Hindlimb muscle (tissue), 1 donor: Measurements from ENCODE around the gene HTR7. TPM values are rescaled to one million over a fixed set of nuclear protein-coding genes. Genes with fewer than 3 reads are reported as not detected.
A peak's percentile ranks its signal among the peaks of the same experiment; 100 is the strongest.

Experiments
- DNase-seq: peaks from one replicate; pipeline ENCODE4 v3.0.0-alpha.2; 2013
- polyA plus RNA-seq: library from polyadenylated mRNA; unstranded; fragments of 120-200 nt; gene quantifications from one replicate; pipeline ENCODE4 v1.2.1, GENCODE V29; 2013; ENCODE audit not compliant: insufficient read length

HTR7 gene
- polyA plus RNA-seq, 1 donor = 0.36 TPM

DNA sequence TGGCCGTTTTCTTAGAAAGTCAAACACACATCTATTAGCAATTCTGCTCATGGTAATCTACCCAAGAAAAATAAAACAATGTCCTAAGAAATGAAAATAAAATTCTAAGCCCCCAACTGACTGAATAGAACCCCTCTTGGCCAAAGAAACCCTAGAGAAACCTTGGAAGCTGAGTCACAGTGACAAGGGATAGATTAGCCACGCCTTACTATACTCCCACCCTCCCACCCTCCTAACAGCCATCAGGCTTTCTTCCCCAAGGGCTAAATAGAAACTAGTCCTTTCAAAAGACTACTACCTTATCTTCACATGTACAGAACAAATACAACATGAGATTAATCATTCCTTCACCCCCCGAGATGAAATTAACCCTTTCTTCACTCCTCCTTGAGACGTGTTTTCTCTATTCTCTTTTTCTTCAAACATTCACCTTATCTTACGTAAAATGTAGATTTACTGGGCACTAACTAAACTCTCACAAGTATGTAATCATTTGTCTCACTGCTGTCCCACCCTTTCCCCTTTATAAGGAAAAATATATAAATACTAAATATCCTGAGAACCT is 57.5 kb downstream of the HTR7 start:
- DNase-seq = no peak

DNA sequence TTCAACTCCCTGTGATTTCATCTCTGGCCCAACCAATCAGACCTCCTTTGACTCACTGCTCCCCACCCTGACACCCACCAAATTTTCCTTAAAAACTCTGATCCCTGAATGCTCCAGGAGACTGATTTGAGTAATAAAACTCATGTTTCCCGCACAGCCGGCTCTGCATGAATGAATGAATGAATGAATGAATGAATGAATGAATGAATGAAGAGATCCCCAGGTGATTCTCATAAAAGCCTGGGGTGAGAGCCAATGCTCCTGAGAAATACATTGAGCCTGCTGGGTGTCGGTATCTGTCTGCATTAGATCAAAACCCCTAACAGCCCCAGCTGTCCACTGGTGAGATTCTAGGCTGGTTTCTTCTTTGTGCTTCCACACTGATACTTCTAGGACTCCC is 58.7 kb downstream of the HTR7 start:
- DNase-seq = no peak

DNA sequence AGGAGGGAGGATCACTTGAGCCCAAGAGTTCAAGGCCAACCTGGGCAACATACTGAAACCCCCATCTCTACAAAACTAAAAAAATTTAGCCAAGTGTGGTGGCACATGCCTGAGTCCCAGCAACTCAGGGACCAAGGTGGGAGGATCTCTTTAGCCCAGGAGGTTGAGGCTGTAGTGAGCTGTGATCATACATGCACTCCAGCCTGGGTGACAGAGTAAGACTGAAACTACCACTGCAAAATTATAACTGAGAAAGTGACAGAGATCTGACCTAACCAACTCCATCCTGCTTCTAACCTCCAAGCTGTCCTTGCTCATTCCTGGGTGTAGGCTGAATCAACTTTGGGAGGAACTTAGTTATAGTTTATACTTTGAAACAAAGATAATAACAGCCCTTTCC is 59.4 kb downstream of the HTR7 start:
- DNase-seq = no peak

DNA sequence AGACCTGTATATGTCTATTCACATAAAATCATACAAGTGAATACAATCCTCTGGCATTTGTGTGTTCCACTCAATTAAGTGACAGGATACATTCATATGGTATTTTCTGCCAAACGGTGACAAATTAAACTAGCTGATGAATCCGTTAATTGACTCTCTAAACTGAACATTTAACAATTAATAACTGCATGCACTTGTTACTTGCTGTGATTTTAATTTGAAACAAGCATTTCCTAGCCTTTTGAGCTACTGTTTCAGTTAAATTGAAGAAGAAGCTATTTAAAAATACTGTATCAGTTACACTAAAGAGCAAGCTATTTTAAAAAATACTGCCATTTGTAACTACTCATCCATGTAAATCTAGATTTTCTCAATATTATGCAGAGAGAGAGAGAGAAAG is 67.4 kb downstream of the HTR7 start:
- DNase-seq = no peak

DNA sequence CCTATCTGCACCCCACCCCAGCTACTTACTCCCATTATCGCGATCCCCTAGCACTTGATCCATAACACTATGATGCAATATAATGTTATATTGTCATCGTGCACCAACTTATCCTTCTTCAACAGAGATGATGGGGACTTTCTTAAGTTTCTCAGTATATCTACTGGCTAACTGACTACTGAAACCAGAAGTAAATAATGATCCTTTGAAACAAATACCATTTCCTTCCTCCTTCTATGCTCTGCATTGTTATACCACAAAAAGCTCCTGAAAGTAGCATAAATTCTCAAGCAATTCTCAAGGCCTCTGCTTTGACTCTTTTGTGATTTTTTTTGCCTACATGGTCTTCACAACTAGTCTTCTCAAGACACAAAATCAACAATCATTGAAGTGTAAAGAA is 68.9 kb downstream of the HTR7 start:
- no peak for DNase-seq

DNA sequence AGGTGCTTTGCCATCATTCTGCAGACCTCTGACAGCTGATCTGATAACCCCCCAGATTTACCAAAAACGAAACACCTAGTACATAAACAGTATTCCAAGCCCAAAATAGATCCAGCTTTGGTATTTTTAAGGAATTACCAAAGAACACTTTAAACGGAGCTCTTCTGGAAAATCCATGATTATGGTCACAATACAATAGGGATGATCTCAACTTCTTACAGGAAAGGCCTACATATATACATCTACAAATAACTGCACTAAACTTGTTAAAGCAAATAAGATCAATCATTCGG is 69.7 kb downstream of the HTR7 start:
- DNase-seq = no peak

DNA sequence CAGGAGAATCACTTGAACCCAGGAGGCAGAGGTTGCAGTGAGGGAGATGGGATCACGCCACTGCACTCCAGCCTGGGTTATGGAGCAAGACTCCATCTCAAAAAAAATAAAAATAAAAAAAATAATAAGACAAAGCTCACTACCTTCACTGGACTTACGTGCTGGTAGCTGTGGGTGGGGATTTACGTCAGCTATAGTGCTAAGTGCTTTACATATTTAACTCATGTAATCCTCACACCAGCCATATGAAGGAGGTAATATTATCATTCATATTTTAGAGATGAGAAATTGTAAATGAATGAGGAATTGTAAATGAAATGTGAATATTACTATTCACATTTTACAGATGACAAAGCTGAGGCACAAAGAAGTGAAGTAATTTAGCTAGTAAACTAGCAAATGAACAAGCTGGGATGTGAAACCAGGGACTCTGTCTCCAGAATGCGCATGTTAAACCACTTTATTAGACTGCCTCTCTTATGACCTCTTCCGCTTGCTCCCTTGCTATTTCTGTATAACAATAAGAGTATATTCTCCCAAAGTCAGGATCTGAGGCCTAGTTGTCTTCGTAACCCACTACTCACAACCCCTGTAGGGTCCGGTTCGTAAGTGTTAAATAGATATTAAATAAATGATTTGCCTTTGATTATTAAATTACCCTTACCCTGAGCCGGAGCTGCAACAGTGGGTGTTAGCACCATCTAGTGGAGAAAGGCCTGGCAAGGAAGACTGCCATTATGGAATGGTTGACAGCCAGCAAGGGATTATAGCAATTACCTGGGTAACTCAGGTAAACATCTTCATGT is 70.2 kb downstream of the HTR7 start:
- DNase-seq = peak; percentile 23

DNA sequence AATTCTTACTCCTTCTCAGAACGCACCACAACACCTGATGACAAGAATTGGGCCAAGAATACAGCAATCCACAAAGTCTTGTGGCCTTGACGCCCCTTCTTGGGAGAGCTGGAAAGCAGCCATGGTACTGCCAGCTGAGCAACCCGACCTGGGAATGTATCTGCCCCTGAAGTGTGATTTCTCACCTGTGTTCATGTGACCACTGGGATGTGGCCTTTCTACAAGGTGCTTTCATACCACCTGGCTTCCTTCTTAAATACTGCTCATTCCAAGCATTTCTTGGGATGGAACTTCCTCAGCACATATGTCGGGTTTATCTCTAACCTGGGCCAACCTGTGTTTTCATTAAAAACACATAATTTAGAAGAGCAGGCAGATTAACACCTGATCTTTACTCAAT is 72.1 kb downstream of the HTR7 start:
- no peak for DNase-seq

DNA sequence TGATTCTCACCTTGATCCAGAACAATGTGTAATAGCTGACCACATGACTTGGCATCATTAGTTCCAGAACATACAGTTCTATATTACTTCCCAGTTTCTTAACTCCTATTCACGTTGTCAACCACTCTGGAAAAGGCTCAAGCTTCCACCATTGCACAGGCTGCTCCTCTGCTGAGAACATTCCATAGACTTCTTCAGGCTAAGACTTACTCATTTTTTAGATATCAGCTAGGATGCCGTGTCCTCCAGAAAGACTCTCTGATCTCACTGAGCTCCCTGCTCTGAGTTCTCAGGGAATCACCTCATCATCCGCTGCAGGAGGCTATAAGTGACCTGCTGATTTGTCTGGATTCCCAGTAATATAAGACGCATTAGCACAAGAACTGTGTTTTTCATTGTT is 73.1 kb downstream of the HTR7 start:
- DNase-seq = no peak

DNA sequence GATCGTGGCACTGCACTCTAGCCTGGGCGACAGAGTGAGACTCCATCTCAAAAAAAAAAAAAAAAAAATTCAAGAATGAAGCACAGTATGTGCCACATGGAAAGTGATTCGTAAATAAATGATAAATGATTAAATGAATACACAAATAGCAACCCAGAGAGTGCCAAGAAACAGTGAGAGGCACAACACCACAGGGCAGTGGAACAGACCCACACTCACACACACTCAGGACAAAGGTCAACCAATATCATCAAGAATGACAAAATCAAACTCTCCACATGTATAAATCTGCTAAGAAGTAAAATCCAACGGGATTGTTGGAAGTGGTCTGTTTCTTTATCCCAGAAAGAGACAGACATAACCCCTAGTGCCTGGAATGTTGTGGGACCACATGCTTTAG is 77.4 kb downstream of the HTR7 start:
- DNase-seq = no peak

DNA sequence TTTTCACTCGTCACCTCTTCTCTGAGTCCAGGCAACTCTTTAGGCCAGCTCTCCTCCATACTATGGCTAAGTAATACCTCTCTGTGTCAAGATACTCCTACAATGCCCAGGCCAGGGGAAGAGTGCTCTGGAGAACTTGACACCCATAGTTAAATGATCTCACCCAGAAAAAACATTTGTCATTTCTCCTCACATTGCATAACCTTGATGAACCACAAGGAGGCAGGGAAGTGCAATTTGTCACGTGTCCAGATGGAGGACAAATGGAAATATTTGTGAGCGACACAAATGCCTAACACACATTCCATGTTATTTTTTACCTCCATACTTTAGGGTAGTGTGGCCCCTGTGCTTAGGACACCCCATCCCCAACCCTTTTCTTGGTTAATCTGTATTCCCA is 78.3 kb downstream of the HTR7 start:
- no peak for DNase-seq

DNA sequence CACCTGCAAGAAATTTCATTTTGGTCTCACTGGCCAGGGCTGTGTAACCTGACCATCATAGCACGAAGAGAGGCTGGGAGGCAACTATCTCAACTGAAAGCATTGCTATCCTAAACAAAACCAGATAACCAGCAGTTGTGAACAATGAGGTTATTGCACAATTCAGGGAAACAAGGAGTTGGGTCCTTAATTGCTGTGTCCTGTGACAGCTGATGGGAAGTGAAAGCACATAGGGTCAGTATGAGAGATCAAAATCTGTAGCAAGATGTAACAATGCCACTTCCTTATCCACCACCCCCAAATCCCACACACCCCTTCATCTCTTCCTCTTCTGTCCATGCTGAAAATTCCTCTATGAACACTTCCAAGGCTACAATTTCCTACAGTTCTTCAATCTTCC is 80.2 kb downstream of the HTR7 start:
- DNase-seq = no peak

DNA sequence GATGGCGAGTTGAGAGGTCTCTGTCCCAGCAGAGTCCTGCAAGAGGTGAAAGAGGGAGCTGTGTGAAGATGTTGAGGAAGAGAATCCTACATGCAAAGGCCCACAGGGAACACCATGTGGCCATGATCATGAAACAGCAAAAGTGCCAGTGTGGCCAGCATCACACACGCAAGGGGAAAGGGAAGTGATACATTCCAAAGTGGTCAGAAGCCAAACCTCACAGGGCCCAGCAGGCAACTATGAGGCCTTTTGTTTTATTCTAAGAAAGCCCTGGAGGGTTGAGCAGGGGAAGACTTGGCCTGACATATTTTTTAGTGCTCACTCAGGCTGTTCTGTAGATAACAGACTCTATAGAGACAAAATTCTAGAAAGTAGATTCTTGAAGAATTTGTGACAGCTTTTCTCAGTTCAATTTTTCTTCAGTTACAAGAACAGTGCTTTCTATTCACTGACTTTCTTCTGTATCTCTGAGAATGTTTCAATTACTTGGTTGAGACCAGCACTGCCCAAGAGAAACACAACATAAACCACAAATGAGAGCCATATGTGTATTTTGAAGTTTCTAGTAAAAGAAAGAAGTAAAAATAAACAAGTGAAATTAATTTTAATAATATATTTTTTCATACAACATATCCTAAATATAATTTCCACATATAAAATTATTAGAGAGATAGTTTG is 82.3 kb downstream of the HTR7 start:
- DNase-seq = peak; percentile 8

DNA sequence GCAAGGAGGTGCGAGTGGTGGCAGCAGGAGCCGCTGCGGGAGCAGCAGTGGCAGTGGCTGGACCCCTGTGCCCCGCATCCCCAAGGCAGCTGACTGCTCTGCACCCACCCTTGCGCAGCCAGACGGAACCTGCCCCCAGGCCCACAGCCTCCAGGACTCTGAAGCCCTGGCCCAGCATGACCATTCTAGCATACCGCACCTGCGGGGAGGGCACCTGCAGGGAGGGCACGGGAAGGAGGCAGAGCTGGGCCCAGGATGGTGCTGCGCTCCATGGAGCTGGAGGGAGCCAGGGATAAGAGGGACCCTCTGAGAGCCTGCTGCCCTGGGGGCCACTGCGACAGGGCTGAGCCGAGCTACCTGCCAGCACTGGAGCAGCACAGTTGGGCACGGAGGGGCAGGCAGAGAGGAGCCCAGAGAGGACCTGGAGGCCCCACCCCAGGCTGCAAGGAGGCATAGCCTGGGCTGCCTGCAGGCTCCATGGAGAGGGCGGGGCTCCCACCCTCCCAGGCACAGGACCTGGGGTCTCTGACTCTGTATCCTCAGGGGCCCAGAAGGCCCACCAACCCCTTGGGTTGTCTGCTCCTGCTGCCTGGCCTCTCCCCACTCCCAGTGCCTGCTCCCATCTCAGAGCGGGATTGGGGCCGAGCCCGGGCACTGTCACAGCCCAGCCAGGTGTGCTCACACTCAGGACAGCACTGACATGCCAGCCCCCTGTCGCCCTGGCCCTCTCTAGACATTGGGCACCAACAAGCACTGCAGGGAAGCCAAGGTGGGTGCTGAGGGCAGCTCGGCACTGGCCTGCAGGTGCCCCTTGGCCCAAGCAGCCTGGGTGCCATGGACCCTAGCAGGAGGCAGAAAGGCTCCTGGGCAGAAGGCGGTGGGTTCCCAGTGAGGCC is 87.6 kb downstream of the HTR7 start:
- no peak for DNase-seq

DNA sequence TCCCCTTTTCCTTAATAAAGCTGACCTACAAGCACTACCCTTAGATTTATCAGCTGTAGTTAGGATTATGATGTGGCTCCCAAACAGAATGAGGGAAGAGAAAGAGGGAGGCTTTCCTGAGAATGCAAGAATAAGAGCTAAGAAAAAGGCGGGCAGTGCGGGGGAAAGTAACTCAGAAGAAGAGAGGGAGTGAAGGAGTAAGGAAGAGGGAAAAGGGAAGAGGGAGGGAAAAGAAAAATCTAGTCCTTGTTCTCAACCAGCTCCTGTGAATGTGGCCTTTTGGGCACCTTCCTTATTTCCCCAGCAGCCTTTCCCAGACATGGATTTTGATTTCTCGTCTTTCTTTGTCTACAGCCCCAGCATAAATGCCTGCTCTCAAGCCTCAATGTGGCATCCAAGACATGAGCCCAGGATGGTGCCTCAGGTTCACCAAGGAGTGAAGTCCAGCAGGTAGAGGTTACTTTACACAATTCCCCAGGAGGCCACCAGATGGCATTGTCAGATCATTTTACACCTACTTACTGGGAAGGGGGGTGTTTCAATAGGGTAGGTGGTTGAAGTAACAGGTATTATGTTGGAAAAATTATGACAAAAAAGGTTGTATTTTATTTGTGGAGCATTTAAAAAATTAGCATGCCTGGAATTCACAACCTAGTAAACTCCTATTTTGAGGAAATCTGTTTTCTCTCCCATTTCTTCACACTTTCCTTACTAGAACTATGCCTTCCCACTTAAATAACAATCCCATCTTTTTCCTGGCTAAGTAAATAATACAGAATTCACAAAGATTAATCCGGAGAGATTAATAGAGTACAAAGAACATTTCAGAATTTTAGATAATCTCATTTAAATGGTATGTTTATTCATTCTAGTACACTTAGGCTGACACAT is 106.5 kb downstream of the HTR7 start:
- DNase-seq = no peak

DNA sequence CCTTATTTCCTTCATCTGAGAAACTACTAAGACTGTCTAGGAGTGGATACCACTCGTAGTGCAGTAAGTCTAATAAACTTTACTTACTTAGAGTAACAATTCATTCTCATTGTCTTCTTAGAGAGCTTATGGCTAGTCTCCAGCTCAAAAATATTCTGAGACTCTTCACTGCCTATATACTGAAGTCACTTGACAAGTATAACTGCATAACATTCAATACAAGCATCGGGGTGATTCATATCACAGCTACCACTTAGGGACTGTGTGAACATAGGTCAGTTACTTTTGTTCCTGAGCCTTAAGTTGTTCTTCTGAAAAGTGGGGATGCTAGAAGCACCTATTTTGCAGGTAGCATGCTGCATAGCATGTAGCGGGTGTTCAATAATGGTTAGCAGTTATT is 111.0 kb downstream of the HTR7 start:
- DNase-seq = no peak

DNA sequence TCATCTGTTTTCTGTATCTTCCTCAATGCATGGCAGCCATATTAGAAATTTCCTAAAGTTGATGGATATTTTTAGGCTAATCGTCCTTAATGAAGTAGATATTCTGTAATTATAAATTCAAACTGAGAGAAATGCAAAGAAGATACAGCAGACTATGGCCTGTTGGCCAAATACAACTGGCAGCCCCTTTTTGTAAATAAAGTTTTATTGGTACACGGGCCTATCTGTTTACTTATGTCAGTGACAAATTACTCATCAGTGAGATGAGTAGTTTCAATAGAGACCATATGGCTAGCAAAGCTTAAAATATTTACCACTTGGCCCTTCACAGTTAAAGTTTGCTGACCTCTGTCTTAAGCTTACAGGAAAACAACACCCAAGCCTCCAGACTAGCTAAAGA is 112.3 kb downstream of the HTR7 start:
- no peak for DNase-seq

DNA sequence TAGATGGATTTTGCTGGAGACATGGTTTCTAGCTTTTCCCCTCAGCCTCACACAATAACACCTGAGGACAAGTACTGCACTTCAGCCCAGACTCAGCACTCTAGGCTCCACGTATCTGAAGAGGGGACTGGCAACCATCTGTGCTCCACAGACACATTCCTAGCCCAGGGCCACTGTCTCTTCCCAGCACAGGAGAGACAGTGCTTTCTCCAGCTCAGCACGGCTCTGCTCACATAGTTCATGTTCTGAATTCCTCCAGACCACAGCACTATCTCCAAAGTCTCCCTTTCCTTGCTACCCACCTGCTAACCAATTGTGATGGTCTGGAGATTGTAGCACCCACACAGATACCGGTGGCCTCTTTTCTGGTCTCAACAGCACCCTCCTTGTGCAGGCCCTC is 114.5 kb downstream of the HTR7 start:
- DNase-seq = no peak

DNA sequence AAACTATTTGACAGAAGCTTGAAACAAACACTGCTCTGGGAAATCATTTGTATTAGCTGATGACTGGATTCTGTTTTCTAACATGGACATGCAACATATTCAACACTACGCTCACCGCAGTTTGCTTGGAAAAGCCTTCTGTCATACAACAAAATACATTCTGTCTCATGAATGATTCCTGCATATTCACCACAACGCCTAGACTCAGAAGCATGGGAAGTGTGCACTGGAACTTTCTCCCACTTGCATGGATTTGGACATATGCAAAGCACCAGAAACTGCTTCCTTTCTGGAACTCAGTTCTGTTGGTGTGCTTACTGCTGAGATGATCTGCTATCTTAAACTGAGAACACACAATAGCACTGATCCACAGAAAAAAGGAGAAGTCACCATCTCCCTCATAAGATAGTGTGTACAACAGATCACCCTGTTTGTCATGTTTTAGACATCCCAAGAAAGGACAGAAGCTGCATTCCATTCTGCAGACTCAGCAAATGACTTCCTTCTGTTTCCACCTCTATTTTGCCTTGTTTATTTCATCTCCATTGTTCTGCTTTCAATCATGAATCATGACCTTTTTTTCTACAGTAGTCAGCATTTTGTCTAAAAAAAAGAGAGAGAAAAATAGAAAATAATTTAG is 115.8 kb downstream of the HTR7 start:
- no peak for DNase-seq

DNA sequence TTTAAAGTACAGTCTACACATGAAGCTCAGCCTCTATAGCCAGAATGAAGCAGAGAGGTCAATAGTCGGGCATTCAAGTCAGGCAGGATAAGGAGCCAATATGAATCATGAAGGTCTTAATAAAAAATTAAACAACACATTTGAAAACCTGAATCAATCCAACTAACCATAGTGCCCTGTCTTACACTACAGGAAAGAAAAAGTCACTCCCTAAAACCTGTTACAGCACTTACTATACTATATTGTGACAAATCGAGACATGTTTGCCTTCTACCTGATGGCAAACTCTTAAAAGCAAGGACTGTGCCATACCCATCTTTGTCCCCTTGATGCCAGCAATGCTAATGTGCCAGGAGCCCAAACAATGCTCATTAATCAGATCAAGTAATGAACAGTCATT is 117.6 kb downstream of the HTR7 start:
- DNase-seq = no peak

DNA sequence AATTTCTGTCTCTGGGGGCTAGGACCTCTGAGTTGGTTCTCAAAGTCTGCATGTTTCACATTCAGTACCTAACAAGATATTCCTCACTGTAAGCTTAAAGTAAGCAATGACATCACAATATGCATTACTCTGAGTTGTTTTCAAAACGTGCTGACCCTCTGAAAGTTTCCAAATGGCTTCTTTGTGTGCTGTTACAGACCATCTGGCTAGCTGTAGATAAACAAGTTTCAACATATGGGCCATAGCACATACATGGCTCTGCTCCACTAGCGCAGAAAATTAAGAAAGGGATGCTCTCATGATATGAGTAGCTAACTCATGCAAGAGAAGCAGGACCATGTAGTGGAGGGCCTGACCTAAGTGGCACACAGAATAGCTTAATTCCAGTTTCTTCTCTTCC is 119.0 kb downstream of the HTR7 start:
- no peak for DNase-seq

DNA sequence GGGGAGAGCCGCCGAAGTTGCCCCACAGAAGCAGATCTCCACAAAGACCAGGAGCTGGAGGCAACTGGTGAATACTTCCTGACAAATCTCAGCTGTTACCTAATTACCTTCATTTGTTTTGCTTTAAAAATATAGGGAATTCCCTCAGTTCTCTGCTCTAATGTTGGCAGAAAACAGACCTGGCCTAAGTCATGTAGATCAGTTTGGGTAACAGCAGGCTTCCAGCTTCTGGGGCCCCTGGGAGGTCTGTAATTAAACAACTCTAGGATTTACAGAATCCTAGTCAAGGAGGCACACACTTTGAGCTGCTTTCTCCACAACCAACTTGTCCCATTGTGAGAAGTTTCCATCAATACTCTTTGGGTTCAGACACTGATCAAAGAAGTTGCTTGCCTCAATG is 123.4 kb downstream of the HTR7 start:
- no peak for DNase-seq
